Mesenchymal stem cell (in vitro differentiated cells and primary cell): ENCODE data around the gene TTYH3.

ENCODE experiments used
- DNase-seq: peaks from one replicate; pipeline ENCODE4 v3.0.0-alpha.2; 2013
- H2AFZ ChIP-seq: one replicate; pipeline ENCODE4 v1.6.1; 2013; ENCODE audit warnings: low read depth, mild to moderate bottlenecking, control low read depth, inconsistent platforms, low read length, moderate library complexity
- H2AK5ac ChIP-seq: 2 replicates; pipeline ENCODE4 v1.6.1; 2013; ENCODE audit warnings: low read length, moderate library complexity, mild to moderate bottlenecking, inconsistent platforms; ENCODE audit not compliant: severe bottlenecking
- H2BK120ac ChIP-seq: one replicate; pipeline ENCODE4 v1.6.1; 2013; ENCODE audit warnings: low read depth, mild to moderate bottlenecking, inconsistent platforms, low read length, moderate library complexity
- H2BK12ac ChIP-seq, 2 experiments: one replicate each; pipeline ENCODE4 v1.6.1; 2013; ENCODE audit warnings: inconsistent platforms in 2 of 2, low read length in 2 of 2, mild to moderate bottlenecking in 2 of 2, moderate library complexity in 2 of 2, control low read depth in 1 of 2
- H2BK15ac ChIP-seq: one replicate; pipeline ENCODE4 v1.6.1; 2013; ENCODE audit warnings: mild to moderate bottlenecking, low read depth, inconsistent platforms; ENCODE audit not compliant: poor library complexity, severe bottlenecking
- H2BK5ac ChIP-seq: 2 replicates; pipeline ENCODE4 v1.6.1; 2013; ENCODE audit warnings: low read depth, mild to moderate bottlenecking, low read length, control low read depth, inconsistent platforms; ENCODE audit not compliant: poor library complexity, severe bottlenecking
- H3K14ac ChIP-seq, 2 experiments: one replicate each; pipeline ENCODE4 v1.6.1; 2013; ENCODE audit warnings: inconsistent platforms in 2 of 2, low read length in 2 of 2, control low read depth in 1 of 2, mild to moderate bottlenecking in 1 of 2, moderate library complexity in 1 of 2
- H3K18ac ChIP-seq, 2 experiments: one replicate each; pipeline ENCODE4 v1.6.1; 2013; ENCODE audit warnings: inconsistent platforms in 2 of 2, low read length in 2 of 2, control low read depth in 1 of 2, low read depth in 1 of 2, mild to moderate bottlenecking in 1 of 2
- H3K23ac ChIP-seq, 2 experiments: one replicate each; pipeline ENCODE4 v1.6.1; 2013; ENCODE audit warnings: inconsistent platforms in 2 of 2, low read length in 2 of 2, mild to moderate bottlenecking in 2 of 2, moderate library complexity in 2 of 2, control low read depth in 1 of 2
- H3K27ac ChIP-seq: 2 replicates; pipeline ENCODE4 v1.5.1; 2013; ENCODE audit warnings: mild to moderate bottlenecking, moderate library complexity, low read length, control low read depth, inconsistent platforms; ENCODE audit not compliant: poor library complexity, severe bottlenecking
- H3K27me3 ChIP-seq, 2 experiments: 2 replicates each; pipeline versions ENCODE4 v1.6.1 to v1.7.0; 2013; ENCODE audit warnings: low read length in 2 of 2, mild to moderate bottlenecking in 2 of 2, moderate library complexity in 2 of 2, control low read depth in 1 of 2, inconsistent platforms in 1 of 2; ENCODE audit not compliant: control insufficient read depth in 1 of 2, insufficient read depth in 1 of 2
- H3K36me3 ChIP-seq, 2 experiments: 2 replicates each; pipeline versions ENCODE4 v1.6.1 to v1.7.0; 2013; ENCODE audit warnings: low read length in 2 of 2, control low read depth in 1 of 2, inconsistent platforms in 1 of 2, low read depth in 1 of 2, mild to moderate bottlenecking in 1 of 2; ENCODE audit not compliant: insufficient read depth in 2 of 2, control insufficient read depth in 1 of 2
- H3K4ac ChIP-seq, 2 experiments: one replicate each; pipeline ENCODE4 v1.6.1; 2013; ENCODE audit warnings: inconsistent platforms in 2 of 2, low read length in 2 of 2, mild to moderate bottlenecking in 2 of 2, moderate library complexity in 2 of 2, control low read depth in 1 of 2, low read depth in 1 of 2
- H3K4me1 ChIP-seq: 2 replicates; pipeline ENCODE4 v1.6.1; 2013; ENCODE audit warnings: low read depth, low read length, control low read depth; ENCODE audit not compliant: control insufficient read depth, insufficient read depth
- H3K4me2 ChIP-seq: 2 replicates; pipeline ENCODE4 v1.6.1; 2013; ENCODE audit warnings: low read length, mild to moderate bottlenecking, inconsistent platforms; ENCODE audit not compliant: poor library complexity, severe bottlenecking
- H3K4me3 ChIP-seq, 2 experiments: 2 replicates each; pipeline versions ENCODE4 v1.5.1 to v1.7.0; 2013; ENCODE audit warnings: low read length in 2 of 2, mild to moderate bottlenecking in 2 of 2, control low read depth in 1 of 2, low read depth in 1 of 2; ENCODE audit not compliant: insufficient read depth in 1 of 2
- H3K79me1 ChIP-seq: replicated peaks from 2 replicates; pipeline ENCODE4 v1.6.1; 2013; ENCODE audit warnings: mild to moderate bottlenecking, control low read depth, low read length, inconsistent platforms; ENCODE audit not compliant: poor library complexity, severe bottlenecking
- H3K9ac ChIP-seq: 2 replicates; pipeline ENCODE4 v1.7.0; 2013; ENCODE audit warnings: mild to moderate bottlenecking, low read length, moderate library complexity
- H3K9me3 ChIP-seq: 2 replicates; pipeline ENCODE4 v1.7.0; 2013; ENCODE audit warnings: mild to moderate bottlenecking, low read length; ENCODE audit not compliant: control insufficient read depth
- H4K8ac ChIP-seq: one replicate; pipeline ENCODE4 v1.6.1; 2013; ENCODE audit warnings: inconsistent platforms, mild to moderate bottlenecking, low read length, moderate library complexity
- H4K91ac ChIP-seq: one replicate; pipeline ENCODE4 v1.6.1; 2013; ENCODE audit warnings: mild to moderate bottlenecking, low read length, inconsistent platforms
- WGBS: methylation state at CpG from one replicate; pipeline ENCODE4 v1.1.7; 2013; ENCODE audit warnings: mixed read lengths; 5-methylcytosine and 5-hydroxymethylcytosine counted together

TTYH3 gene

DNA sequence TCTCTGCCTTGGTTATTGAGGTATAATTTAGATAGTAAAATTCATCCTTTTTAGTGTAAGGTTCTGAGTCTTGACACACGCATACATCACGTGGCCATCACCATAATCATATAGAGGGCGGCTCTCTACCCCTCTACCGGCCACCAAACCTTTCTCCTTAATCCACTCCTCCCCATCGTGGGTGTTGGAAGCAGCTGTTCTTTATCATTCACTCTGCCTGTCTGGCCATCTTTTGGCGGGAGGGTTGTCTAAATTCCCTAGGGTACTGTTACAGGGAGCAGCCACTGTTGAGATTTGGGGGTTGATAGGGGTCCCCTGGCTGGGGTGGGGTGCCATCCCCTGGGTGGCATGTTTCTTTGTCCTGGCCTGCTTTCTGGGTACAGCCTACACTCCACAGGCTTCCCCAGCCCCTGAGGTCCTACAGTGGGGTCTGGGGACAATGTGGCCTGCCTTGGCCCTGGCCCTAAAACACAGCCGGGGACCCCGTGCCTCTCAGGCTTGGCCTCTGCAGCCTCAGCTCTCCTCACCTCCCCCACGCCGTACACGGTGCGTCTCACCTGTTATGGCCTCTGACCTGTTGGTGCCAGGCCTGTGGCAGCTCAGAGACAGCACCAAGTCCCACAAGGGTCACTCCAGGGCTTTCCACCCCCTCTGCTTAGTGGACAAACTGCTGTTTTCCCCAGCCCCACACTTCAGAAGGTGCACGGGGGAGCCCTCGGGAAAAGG, 73.7 kb downstream of the TTYH3 start:
- H4K8ac ChIP-seq: no peak overlapping the region
- H2AK5ac ChIP-seq: no peak overlapping the region
- no peak overlapping the region for H3K4me2 ChIP-seq
- no peak for DNase-seq
- peaks cover 0 to 10% of the 10 kb centered on the region in 2 experiments for H3K27me3 ChIP-seq
- no peak overlapping the region for H2BK15ac ChIP-seq
- no peak overlapping the region for H2BK5ac ChIP-seq
- no peak overlapping the region for H3K9ac ChIP-seq
- H3K14ac ChIP-seq: no peak overlapping the region
- H3K23ac ChIP-seq: no peak overlapping the region
- no peak overlapping the region for H3K4me3 ChIP-seq
- peaks cover 2% of the 10 kb centered on the region for H3K79me1 ChIP-seq
- H3K4ac ChIP-seq: no peak overlapping the region
- no peak overlapping the region for H2BK120ac ChIP-seq
- peaks cover 0 to 19% of the 10 kb centered on the region in 2 experiments for H3K36me3 ChIP-seq
- WGBS: 83% methylated on average over 14 of the region's 14 CpGs
- no peak overlapping the region for H3K18ac ChIP-seq
- no peak overlapping the region for H3K27ac ChIP-seq
- no peak overlapping the region for H4K91ac ChIP-seq
- H3K4me1 ChIP-seq: peaks cover 7% of the 10 kb centered on the region
- no peak overlapping the region for H2BK12ac ChIP-seq
- H3K9me3 ChIP-seq: no peaks in the 10 kb centered on the region
- H2AFZ ChIP-seq: no peak overlapping the region

DNA sequence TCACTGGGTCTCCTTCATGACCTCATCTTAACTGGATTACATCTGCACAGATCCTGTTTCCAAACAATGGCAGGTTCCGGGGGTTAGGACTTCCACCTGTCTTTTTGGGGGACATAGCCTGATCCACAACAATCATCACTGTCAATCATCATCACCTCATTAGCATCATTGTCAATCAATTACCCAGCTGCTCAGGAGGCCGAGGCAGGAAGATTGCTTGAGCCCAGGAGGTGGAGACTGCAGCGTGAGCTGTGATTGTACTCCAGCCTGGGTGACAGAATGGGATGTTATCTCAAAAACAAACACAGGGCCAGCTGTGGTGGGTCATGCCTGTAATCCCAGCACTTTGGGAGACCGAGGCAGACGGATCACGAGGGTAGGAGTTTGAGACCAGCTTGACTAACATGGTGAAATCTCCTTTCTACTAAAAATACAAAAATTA, 74.9 kb downstream of the TTYH3 start:
- WGBS: 57% methylated on average over 6 of the region's 6 CpGs
- no peak overlapping the region for H3K9ac ChIP-seq

DNA sequence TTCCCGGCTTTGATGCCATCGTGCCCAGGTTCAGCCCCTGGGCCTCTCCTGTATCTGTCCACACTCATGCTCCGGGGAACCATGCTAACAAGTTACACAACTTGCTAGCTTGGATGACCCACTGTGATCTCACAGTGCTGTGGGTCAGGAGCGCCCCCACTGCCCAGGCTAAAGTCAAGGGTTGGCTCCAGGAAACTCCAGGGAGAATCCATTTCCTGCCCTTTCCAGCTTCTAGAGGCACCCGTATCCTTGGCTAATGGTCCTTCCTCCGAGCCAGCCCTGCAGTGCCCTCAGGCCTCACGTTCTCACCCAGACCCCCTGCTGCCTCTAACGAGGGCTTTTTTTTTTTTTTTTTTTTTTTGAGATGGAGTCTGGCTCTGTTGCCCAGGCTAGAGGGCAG, 75.7 kb downstream of the TTYH3 start:
- H2BK15ac ChIP-seq: no peak overlapping the region
- peaks cover 4% of the 10 kb centered on the region for H3K79me1 ChIP-seq
- H2BK12ac ChIP-seq: no peak overlapping the region
- H2AK5ac ChIP-seq: no peak overlapping the region
- no peak overlapping the region for H2BK5ac ChIP-seq
- H3K18ac ChIP-seq: no peak overlapping the region
- H3K4me1 ChIP-seq: peaks cover 8% of the 10 kb centered on the region
- WGBS: 89% methylated on average over 7 of the region's 8 CpGs
- H3K27ac ChIP-seq: no peak overlapping the region
- H4K8ac ChIP-seq: no peak overlapping the region
- H3K23ac ChIP-seq: no peak overlapping the region
- no peak overlapping the region for H3K14ac ChIP-seq
- no peak overlapping the region for H4K91ac ChIP-seq
- peaks cover 0 to 23% of the 10 kb centered on the region in 2 experiments for H3K36me3 ChIP-seq
- H3K9me3 ChIP-seq: no peaks in the 10 kb centered on the region
- H3K4me2 ChIP-seq: no peak overlapping the region
- no peak for DNase-seq
- H2AFZ ChIP-seq: no peak overlapping the region
- H3K27me3 ChIP-seq: no peaks in the 10 kb centered on the region
- no peak overlapping the region for H3K9ac ChIP-seq
- no peak overlapping the region for H2BK120ac ChIP-seq
- no peak overlapping the region for H3K4ac ChIP-seq
- no peak overlapping the region for H3K4me3 ChIP-seq

More for the DNA sequence above, 74.9 kb downstream of the TTYH3 start:
- no peak overlapping the region for H2BK5ac ChIP-seq
- peaks cover 3% of the 10 kb centered on the region for H3K79me1 ChIP-seq
- no peak overlapping the region for H3K4me2 ChIP-seq
- H3K27ac ChIP-seq: no peak overlapping the region
- H2AK5ac ChIP-seq: no peak overlapping the region
- no peak overlapping the region for H2AFZ ChIP-seq
- H3K4ac ChIP-seq: no peak overlapping the region
- no peak overlapping the region for H3K4me3 ChIP-seq
- no peak overlapping the region for H3K14ac ChIP-seq
- no peak overlapping the region for H4K91ac ChIP-seq
- H3K9me3 ChIP-seq: no peaks in the 10 kb centered on the region
- peaks cover 7% of the 10 kb centered on the region for H3K4me1 ChIP-seq
- H3K36me3 ChIP-seq: peaks cover 0 to 19% of the 10 kb centered on the region in 2 experiments
- no peak overlapping the region for H2BK12ac ChIP-seq
- no peak for DNase-seq
- no peak overlapping the region for H3K23ac ChIP-seq
- H2BK120ac ChIP-seq: no peak overlapping the region
- no peak overlapping the region for H4K8ac ChIP-seq
- H2BK15ac ChIP-seq: no peak overlapping the region
- H3K18ac ChIP-seq: no peak overlapping the region
- peaks cover 0 to 3% of the 10 kb centered on the region in 2 experiments for H3K27me3 ChIP-seq

DNA sequence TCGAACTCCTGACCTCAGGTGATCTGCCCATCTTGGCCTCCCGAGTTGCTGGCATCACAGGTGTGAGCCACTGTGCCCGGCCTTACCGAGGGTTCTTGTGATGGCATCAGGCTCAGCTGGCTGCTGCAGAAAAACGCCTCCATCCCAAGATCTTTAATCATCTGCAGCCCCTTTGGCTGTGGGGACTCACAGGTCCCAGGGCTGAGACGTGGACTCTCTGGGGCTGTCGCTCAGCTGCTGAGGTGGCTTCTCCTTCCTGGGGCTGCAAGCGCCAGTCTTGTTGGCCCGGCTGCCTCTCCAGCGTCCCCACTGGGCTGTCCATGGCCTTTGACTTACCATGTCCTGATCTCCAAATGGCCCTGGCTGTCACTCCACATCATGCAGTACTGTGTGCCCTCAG, 76.3 kb downstream of the TTYH3 start:
- Histone ChIP-seq H3K9me3 (no peaks in the 10 kb centered on the region), H2BK15ac (no peak overlapping the region), H3K4me1 (peaks cover 9% of the 10 kb centered on the region), H4K91ac (no peak overlapping the region), H2AK5ac (no peak overlapping the region), H2BK5ac (no peak overlapping the region), H3K79me1 (peaks cover 5% of the 10 kb centered on the region), H3K4ac (no peak overlapping the region), H3K27ac (no peak overlapping the region), H4K8ac (no peak overlapping the region), H3K36me3 (peaks cover 0 to 28% of the 10 kb centered on the region in 2 experiments), H2AFZ (no peak overlapping the region), H3K23ac (no peak overlapping the region), H3K4me2 (no peak overlapping the region), H3K4me3 (no peak overlapping the region), H2BK12ac (no peak overlapping the region), H3K9ac (no peak overlapping the region), H3K14ac (no peak overlapping the region), H3K27me3 (no peaks in the 10 kb centered on the region), H2BK120ac (no peak overlapping the region), H3K18ac (no peak overlapping the region)
- DNase-seq: no peak
- WGBS: 97% methylated on average over 10 of the region's 10 CpGs
